A673 (cell line): Measurements from ENCODE around the gene DOK1.

Experiments
- EZH2 ChIP-seq: fragments of 200-600 bp; sonication (generic); IDR thresholded peaks from 2 replicates; pipeline ENCODE4 v1.6.1; 2017; ENCODE audit warnings: borderline replicate concordance, low read depth, mild to moderate bottlenecking, mixed read lengths, antibody characterized with exemption, low read length; ENCODE audit not compliant: poor library complexity, severe bottlenecking
- TF ChIP-seq, protein P1 (sequence below): fragments of 300-800, 200-600 bp; sonication (generic); conservative IDR thresholded peaks from 2 replicates; pipeline ENCODE4 v1.5.1; 2017; ENCODE audit warnings: low read depth, mild to moderate bottlenecking, antibody characterized with exemption, low read length, moderate library complexity, mixed read lengths

DNA sequence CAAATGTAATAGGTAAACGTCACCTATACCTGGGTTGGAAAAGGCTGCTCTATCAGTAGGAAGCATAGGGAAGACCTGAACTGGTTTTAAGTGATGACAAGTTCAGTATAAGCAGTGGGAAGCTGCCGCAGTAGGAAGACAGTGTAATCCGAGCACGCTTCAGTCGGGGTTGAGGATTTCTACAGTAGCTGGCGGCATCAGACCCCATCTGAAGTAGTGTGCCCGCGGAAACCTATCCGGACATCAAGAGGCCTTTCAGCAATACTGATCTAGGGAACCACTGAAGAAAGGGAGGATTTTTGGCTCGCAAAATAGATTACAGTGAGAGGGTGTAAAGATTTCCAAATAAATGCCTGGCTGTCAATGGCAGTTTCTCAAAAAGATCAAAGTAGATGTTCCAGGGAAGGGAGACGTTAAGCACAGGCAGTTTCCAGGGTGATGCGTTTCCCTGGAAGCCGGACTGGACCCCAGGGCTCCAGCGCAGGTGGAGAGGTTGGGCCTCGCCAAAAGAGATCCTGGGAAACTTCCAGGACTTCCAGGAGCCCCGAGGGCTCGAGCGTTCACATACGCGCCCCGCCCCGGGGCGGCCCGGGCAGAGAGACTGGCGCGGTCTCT, 6.1 kb upstream of the DOK1 start:
- TF ChIP-seq, protein P1, sequence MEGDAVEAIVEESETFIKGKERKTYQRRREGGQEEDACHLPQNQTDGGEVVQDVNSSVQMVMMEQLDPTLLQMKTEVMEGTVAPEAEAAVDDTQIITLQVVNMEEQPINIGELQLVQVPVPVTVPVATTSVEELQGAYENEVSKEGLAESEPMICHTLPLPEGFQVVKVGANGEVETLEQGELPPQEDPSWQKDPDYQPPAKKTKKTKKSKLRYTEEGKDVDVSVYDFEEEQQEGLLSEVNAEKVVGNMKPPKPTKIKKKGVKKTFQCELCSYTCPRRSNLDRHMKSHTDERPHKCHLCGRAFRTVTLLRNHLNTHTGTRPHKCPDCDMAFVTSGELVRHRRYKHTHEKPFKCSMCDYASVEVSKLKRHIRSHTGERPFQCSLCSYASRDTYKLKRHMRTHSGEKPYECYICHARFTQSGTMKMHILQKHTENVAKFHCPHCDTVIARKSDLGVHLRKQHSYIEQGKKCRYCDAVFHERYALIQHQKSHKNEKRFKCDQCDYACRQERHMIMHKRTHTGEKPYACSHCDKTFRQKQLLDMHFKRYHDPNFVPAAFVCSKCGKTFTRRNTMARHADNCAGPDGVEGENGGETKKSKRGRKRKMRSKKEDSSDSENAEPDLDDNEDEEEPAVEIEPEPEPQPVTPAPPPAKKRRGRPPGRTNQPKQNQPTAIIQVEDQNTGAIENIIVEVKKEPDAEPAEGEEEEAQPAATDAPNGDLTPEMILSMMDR = no peak
- TF ChIP-seq EZH2 = no peak
